Activated gamma-delta T cell (primary cell): ENCODE data around the gene ADH1C.
"Not testable (repeated sequence)": the region's sequence is repeated elsewhere in the genome, so short reads cannot be mapped to it uniquely, and the experiment has no call there.

Experiments used
- DNase-seq: peaks from one replicate; lab custom pipeline; 2025; lab: John Stamatoyannopoulos, UW

ADH1C gene

GRCh38 chr4:99359480-99360204 lies 7.1 kb upstream of the ADH1C start:
- no peak for DNase-seq

- no peak for DNase-seq
These were observed 5.4 kb upstream of the ADH1C start for GRCh38 chr4:99357948-99358347.

GRCh38 chr4:99356992-99357391 lies 4.4 kb upstream of the ADH1C start:
- no peak for DNase-seq

- not testable (repeated sequence) for DNase-seq
These were observed 3.6 kb upstream of the ADH1C start for GRCh38 chr4:99356149-99356548.

GRCh38 chr4:99351487-99351886 lies 1.1 kb downstream of the ADH1C start:
- no peak for DNase-seq

- DNase-seq = no peak
These were observed 3.2 kb downstream of the ADH1C start for GRCh38 chr4:99349338-99349737.

GRCh38 chr4:99342624-99343023 lies 9.9 kb downstream of the ADH1C start:
- not testable (repeated sequence) for DNase-seq

GRCh38 chr4:99341426-99341825 lies 11.1 kb downstream of the ADH1C start:
- no peak for DNase-seq

GRCh38 chr4:99339172-99339571 lies 13.4 kb downstream of the ADH1C start:
- no peak for DNase-seq

GRCh38 chr4:99336553-99336952 lies 16.0 kb downstream of the ADH1C start:
- DNase-seq = no peak

GRCh38 chr4:99334880-99335279 lies 17.7 kb downstream of the ADH1C start:
- no peak for DNase-seq

- no peak for DNase-seq
These were observed 21.9 kb downstream of the ADH1C start for GRCh38 chr4:99330648-99331047.

- no peak for DNase-seq
These were observed 22.7 kb downstream of the ADH1C start for GRCh38 chr4:99329876-99330275.

GRCh38 chr4:99324979-99325378 lies 27.6 kb downstream of the ADH1C start:
- DNase-seq = no peak

- no peak for DNase-seq
These were observed 28.2 kb downstream of the ADH1C start for GRCh38 chr4:99324361-99324760.

GRCh38 chr4:99323756-99324155 lies 28.8 kb downstream of the ADH1C start:
- no peak for DNase-seq

- DNase-seq = no peak
These were observed 31.0 kb downstream of the ADH1C start, which contains the start of gene ADH1B for GRCh38 chr4:99321241-99322191. TSS of gene ADH1B (minus strand) at chr4:99321401. CDS start at chr4:99321331, 70 bp downstream.

GRCh38 chr4:99317811-99318210 lies 34.7 kb downstream of the ADH1C start:
- DNase-seq = not testable (repeated sequence)

- DNase-seq = no peak
These were observed 35.2 kb downstream of the ADH1C start for GRCh38 chr4:99317354-99317753.

- DNase-seq = no peak
These were observed 36.7 kb downstream of the ADH1C start for GRCh38 chr4:99315839-99316238.

GRCh38 chr4:99314211-99314610 lies 38.3 kb downstream of the ADH1C start:
- DNase-seq = no peak

GRCh38 chr4:99310389-99310788 lies 42.2 kb downstream of the ADH1C start:
- no peak for DNase-seq
